ENCODE data around the gene CD47. TPM values are rescaled to one million over a fixed set of nuclear protein-coding genes. Genes with fewer than 3 reads are reported as not detected.

The CD47 gene
- total RNA-seq, 1 experiment from 2014 or later, result 204 TPM

- Histone ChIP-seq H3K27ac (no peak overlapping the region), H3K27me3 (replicated peaks) (no peaks in the 10 kb centered on the region), H3K4me3 (no peak overlapping the region), H3K36me3 (no peaks in the 10 kb centered on the region), H3K9me3 (replicated peaks) (no peaks in the 10 kb centered on the region), H3K4me1 (replicated peaks) (peaks cover 9% of the 10 kb centered on the region)
- DNase-seq (ENCODE audit: low read depth in 1 of 2, low spot score in 2 of 2), result no peak
Observed at GRCh38 chr3:108125153-108125543, 34.3 kb upstream of the CD47 start.

- no peak for DNase-seq (ENCODE audit: low read depth in 1 of 2, low spot score in 2 of 2)
- Histone ChIP-seq H3K9me3 (replicated peaks) (no peaks in the 10 kb centered on the region), H3K27me3 (replicated peaks) (no peaks in the 10 kb centered on the region), H3K4me3 (no peak overlapping the region), H3K36me3 (no peaks in the 10 kb centered on the region), H3K4me1 (replicated peaks) (peaks cover 5% of the 10 kb centered on the region; the same call in 1 of the 2 replicates), H3K27ac (no peak overlapping the region)
Observed at GRCh38 chr3:108124337-108125152, 33.7 kb upstream of the CD47 start.

GRCh38 chr3:108123326-108123725 is 32.5 kb upstream of the CD47 start:
- H3K4me1 ChIP-seq (replicated peaks), result peaks cover 5% of the 10 kb centered on the region; the same call in 1 of the 2 replicates
- no peaks in the 10 kb centered on the region for H3K27me3 ChIP-seq (replicated peaks)
- no peaks in the 10 kb centered on the region for H3K36me3 ChIP-seq
- no peak overlapping the region for H3K27ac ChIP-seq
- DNase-seq (ENCODE audit: low read depth in 1 of 2, low spot score in 2 of 2), result no peak
- H3K4me3 ChIP-seq, result no peak overlapping the region
- no peaks in the 10 kb centered on the region for H3K9me3 ChIP-seq (replicated peaks)

GRCh38 chr3:108122276-108122675 is 31.4 kb upstream of the CD47 start:
- Histone ChIP-seq H3K4me3 (no peak overlapping the region), H3K36me3 (no peaks in the 10 kb centered on the region), H3K27ac (no peak overlapping the region), H3K27me3 (replicated peaks) (no peaks in the 10 kb centered on the region), H3K9me3 (replicated peaks) (no peaks in the 10 kb centered on the region), H3K4me1 (replicated peaks) (peaks cover 1% of the 10 kb centered on the region; the same call in 1 of the 2 replicates)
- DNase-seq (ENCODE audit: low read depth in 1 of 2, low spot score in 2 of 2), result no peak

GRCh38 chr3:108119398-108120104 is 28.7 kb upstream of the CD47 start:
- Histone ChIP-seq H3K4me3 (no peak overlapping the region), H3K9me3 (replicated peaks) (no peaks in the 10 kb centered on the region), H3K36me3 (no peaks in the 10 kb centered on the region), H3K27me3 (replicated peaks) (no peaks in the 10 kb centered on the region), H3K4me1 (replicated peaks) (no peaks in the 10 kb centered on the region), H3K27ac (no peak overlapping the region)
- no peak for DNase-seq (ENCODE audit: low read depth in 1 of 2, low spot score in 2 of 2)

GRCh38 chr3:108118038-108118768 is 27.4 kb upstream of the CD47 start:
- DNase-seq (ENCODE audit: low read depth in 1 of 2, low spot score in 2 of 2), result no peak
- no peaks in the 10 kb centered on the region for H3K27me3 ChIP-seq (replicated peaks)
- H3K27ac ChIP-seq, result no peak overlapping the region
- no peaks in the 10 kb centered on the region for H3K36me3 ChIP-seq
- no peaks in the 10 kb centered on the region for H3K9me3 ChIP-seq (replicated peaks)
- H3K4me3 ChIP-seq, result no peak overlapping the region
- H3K4me1 ChIP-seq (replicated peaks), result no peaks in the 10 kb centered on the region

- Histone ChIP-seq H3K4me1 (replicated peaks) (no peaks in the 10 kb centered on the region), H3K9me3 (replicated peaks) (no peaks in the 10 kb centered on the region), H3K27ac (no peak overlapping the region), H3K4me3 (no peak overlapping the region), H3K27me3 (replicated peaks) (no peaks in the 10 kb centered on the region), H3K36me3 (no peaks in the 10 kb centered on the region)
- no peak for DNase-seq (ENCODE audit: low read depth in 1 of 2, low spot score in 2 of 2)
Observed at GRCh38 chr3:108117241-108117775, 26.5 kb upstream of the CD47 start.

GRCh38 chr3:108114423-108115065 is 23.7 kb upstream of the CD47 start:
- no peak overlapping the region for H3K27ac ChIP-seq
- no peaks in the 10 kb centered on the region for H3K9me3 ChIP-seq (replicated peaks)
- H3K4me1 ChIP-seq (replicated peaks), result no peaks in the 10 kb centered on the region
- H3K27me3 ChIP-seq (replicated peaks), result no peaks in the 10 kb centered on the region
- DNase-seq (ENCODE audit: low read depth in 1 of 2, low spot score in 2 of 2), result no peak
- H3K4me3 ChIP-seq, result no peak overlapping the region
- H3K36me3 ChIP-seq, result no peaks in the 10 kb centered on the region

GRCh38 chr3:108113975-108114374 is 23.1 kb upstream of the CD47 start:
- Histone ChIP-seq H3K4me3 (no peak overlapping the region), H3K27ac (no peak overlapping the region), H3K4me1 (replicated peaks) (no peaks in the 10 kb centered on the region), H3K36me3 (no peaks in the 10 kb centered on the region), H3K27me3 (replicated peaks) (no peaks in the 10 kb centered on the region), H3K9me3 (replicated peaks) (no peaks in the 10 kb centered on the region)
- no peak for DNase-seq (ENCODE audit: low read depth in 1 of 2, low spot score in 2 of 2)

- Histone ChIP-seq H3K27ac (no peak overlapping the region), H3K36me3 (no peaks in the 10 kb centered on the region), H3K9me3 (replicated peaks) (no peaks in the 10 kb centered on the region), H3K4me1 (replicated peaks) (no peaks in the 10 kb centered on the region), H3K27me3 (replicated peaks) (no peaks in the 10 kb centered on the region), H3K4me3 (no peak overlapping the region)
- DNase-seq (ENCODE audit: low read depth in 1 of 2, low spot score in 2 of 2), result no peak
Observed at GRCh38 chr3:108110934-108111333, 20.1 kb upstream of the CD47 start.

- Histone ChIP-seq H3K27me3 (replicated peaks) (no peaks in the 10 kb centered on the region), H3K9me3 (replicated peaks) (no peaks in the 10 kb centered on the region), H3K27ac (no peak overlapping the region), H3K4me3 (no peak overlapping the region), H3K4me1 (replicated peaks) (no peaks in the 10 kb centered on the region), H3K36me3 (no peaks in the 10 kb centered on the region)
- DNase-seq (ENCODE audit: low read depth in 1 of 2, low spot score in 2 of 2), result no peak
Observed at GRCh38 chr3:108108416-108108815, 17.6 kb upstream of the CD47 start.

- no peak for DNase-seq (ENCODE audit: low read depth in 1 of 2, low spot score in 2 of 2)
- H3K27me3 ChIP-seq (replicated peaks), result no peaks in the 10 kb centered on the region
Observed at GRCh38 chr3:108106449-108106848, 15.6 kb upstream of the CD47 start.

GRCh38 chr3:108106031-108106430 is 15.2 kb upstream of the CD47 start:
- Histone ChIP-seq H3K27me3 (replicated peaks) (no peaks in the 10 kb centered on the region), H3K27ac (no peak overlapping the region), H3K4me1 (replicated peaks) (no peaks in the 10 kb centered on the region), H3K36me3 (no peaks in the 10 kb centered on the region), H3K9me3 (replicated peaks) (no peaks in the 10 kb centered on the region), H3K4me3 (no peak overlapping the region)
- DNase-seq (ENCODE audit: low read depth in 1 of 2, low spot score in 2 of 2), result no peak

More at GRCh38 chr3:108106449-108106848, 15.6 kb upstream of the CD47 start:
- Histone ChIP-seq H3K27ac (no peak overlapping the region), H3K9me3 (replicated peaks) (no peaks in the 10 kb centered on the region), H3K36me3 (no peaks in the 10 kb centered on the region), H3K4me1 (replicated peaks) (no peaks in the 10 kb centered on the region), H3K4me3 (no peak overlapping the region)

Measured in SJSA1 (cell line).